Hematopoietic multipotent progenitor cell (in vitro differentiated cells): ENCODE data around the gene BIRC7. TPM values are rescaled to one million over a fixed set of nuclear protein-coding genes. Genes with fewer than 3 reads are reported as not detected.

Experiments
- small RNA-seq: library from RNA; depleted of rRNA; stranded (forward); fragments of <200 nt; gene quantifications from one replicate; pipeline ENCODE3, GENCODE V24; 2012
- total RNA-seq: library from RNA; depleted of rRNA; stranded (reverse); fragments of >200 nt; gene quantifications from one replicate; pipeline ENCODE4 v1.2.3, GENCODE V29; 2012

BIRC7 gene
- total RNA-seq, 1 donor, result not detected

Small RNAs within 50 kb of the gene (small RNA-seq; reads per million reads assigned to genes)
- gene MIR3196 (not detected), gene MIR4326 (not detected)

Other genes starting within 250 kb of the BIRC7 start
- 1.3 TPM for gene BHLHE23, start 228.9 kb upstream of the BIRC7 start, total RNA-seq
- 23.4 TPM for gene YTHDF1, start 19.8 kb upstream of the BIRC7 start, total RNA-seq
- not detected for gene NKAIN4, start 18.6 kb downstream of the BIRC7 start, total RNA-seq
- gene ARFGAP1, start 36.9 kb downstream of the BIRC7 start, total RNA-seq, result 60.9 TPM
- not detected for gene COL20A1, start 57.3 kb downstream of the BIRC7 start, total RNA-seq
- not detected for gene CHRNA4, start 125.4 kb downstream of the BIRC7 start, total RNA-seq
- 0.27 TPM for gene KCNQ2, start 236.8 kb downstream of the BIRC7 start, total RNA-seq